IMR-90 (cell line): ENCODE data around the gene RP2. TPM values are rescaled to one million over a fixed set of nuclear protein-coding genes. Genes with fewer than 3 reads are reported as not detected.
A peak's percentile ranks its signal among the peaks of the same experiment; 100 is the strongest.

ENCODE experiments used
- ATAC-seq: fragments of 200-7000 bp; cut with Tn5 transposase; 2 replicates; pipeline ENCODE4 v1.9.1; 2020; ENCODE audit warnings: low read depth, mild to moderate bottlenecking, moderate library complexity
- BruUV-seq: library from RNA; stranded (reverse); fragments of 400-500 nt; replicated peaks from 2 replicates; lab custom pipeline; 2021; lab: Mats Ljungman, UMichigan
- CTCF ChIA-PET: fragments of 300-600 bp; formaldehyde crosslinking; extraction: SDS; loops from one replicate; lab custom pipeline; 2021; ENCODE audit warnings: antibody characterized with exemption; lab: Yijun Ruan, JAX
- POLR2A ChIA-PET: fragments of 300-600 bp; sonication (Branson Sonifier 250); formaldehyde crosslinking; loops from one replicate; lab custom pipeline; 2022; ENCODE audit warnings: antibody characterized with exemption; ENCODE audit not compliant: unreplicated experiment; lab: Charles Lee
- DNase-seq: peaks from one replicate; pipeline ENCODE4 v3.0.0; 2013
- H2AFZ ChIP-seq: replicated peaks from 2 replicates; pipeline ENCODE3; 2013; ENCODE audit warnings: low read length, mild to moderate bottlenecking; ENCODE audit not compliant: poor library complexity
- H2AK5ac ChIP-seq: 2 replicates; pipeline ENCODE4 v1.6.1; 2013; ENCODE audit warnings: low read depth, low read length, inconsistent platforms
- H2AK9ac ChIP-seq: replicated peaks from 2 replicates; pipeline ENCODE3; 2013; ENCODE audit warnings: mild to moderate bottlenecking, low read depth, low read length, moderate library complexity; ENCODE audit not compliant: poor library complexity
- H2BK120ac ChIP-seq: 2 replicates; pipeline ENCODE4 v1.6.1; 2013; ENCODE audit warnings: low read depth, low read length, inconsistent platforms
- H2BK15ac ChIP-seq: 3 replicates; pipeline ENCODE4 v1.6.1; 2013; ENCODE audit warnings: low read depth, low read length, inconsistent platforms
- H2BK20ac ChIP-seq: 2 replicates; pipeline ENCODE4 v1.6.1; 2013; ENCODE audit warnings: low read depth, mild to moderate bottlenecking, inconsistent platforms, low read length, moderate library complexity
- H2BK5ac ChIP-seq: 2 replicates; pipeline ENCODE4 v1.6.1; 2013; ENCODE audit warnings: mild to moderate bottlenecking, low read depth, low read length, inconsistent platforms; ENCODE audit not compliant: poor library complexity, severe bottlenecking
- H3K14ac ChIP-seq: replicated peaks from 2 replicates; pipeline ENCODE4 v1.6.1; 2013; ENCODE audit warnings: low read depth, low read length, inconsistent platforms
- H3K18ac ChIP-seq: 2 replicates; pipeline ENCODE4 v1.6.1; 2013; ENCODE audit warnings: low read depth, low read length, control low read depth
- H3K23ac ChIP-seq: 2 replicates; pipeline ENCODE4 v1.6.1; 2013; ENCODE audit warnings: low read depth, low read length, inconsistent platforms
- H3K27ac ChIP-seq: 2 replicates; pipeline ENCODE4 v1.5.1; 2013; ENCODE audit warnings: mild to moderate bottlenecking, control low read depth, low read length; ENCODE audit not compliant: insufficient read depth
- H3K27me3 ChIP-seq: 2 replicates; pipeline ENCODE4 v1.6.1; 2013; ENCODE audit warnings: low read length; ENCODE audit not compliant: control insufficient read depth, insufficient read depth
- H3K36me3 ChIP-seq: 2 replicates; pipeline ENCODE4 v1.6.1; 2013; ENCODE audit warnings: low read length, mixed read lengths; ENCODE audit not compliant: control insufficient read depth, insufficient read depth
- H3K4ac ChIP-seq: 2 replicates; pipeline ENCODE4 v1.6.1; 2013; ENCODE audit warnings: low read depth, low read length, inconsistent platforms
- H3K4me1 ChIP-seq: 2 replicates; pipeline ENCODE4 v1.6.1; 2013; ENCODE audit warnings: low read length, mixed read lengths; ENCODE audit not compliant: control insufficient read depth, insufficient read depth
- H3K4me2 ChIP-seq: 2 replicates; pipeline ENCODE4 v1.6.1; 2013; ENCODE audit warnings: low read depth, mild to moderate bottlenecking, control low read depth, low read length, moderate library complexity
- H3K4me3 ChIP-seq: 2 replicates; pipeline ENCODE4 v1.5.1; 2013; ENCODE audit warnings: low read depth, mild to moderate bottlenecking, control low read depth, low read length, moderate library complexity; ENCODE audit not compliant: insufficient read depth
- H3K56ac ChIP-seq: 2 replicates; pipeline ENCODE4 v1.6.1; 2013; ENCODE audit warnings: low read length, inconsistent platforms; ENCODE audit not compliant: insufficient read depth; ENCODE audit errors: extremely low read depth
- H3K79me1 ChIP-seq, 2 experiments: 2 replicates each; pipeline ENCODE4 v1.6.1; 2013; ENCODE audit warnings: low read length in 2 of 2, inconsistent platforms in 1 of 2, low read depth in 1 of 2
- H3K9ac ChIP-seq: 2 replicates; pipeline ENCODE4 v1.6.1; 2013; ENCODE audit warnings: low read depth, low read length, control low read depth
- H3K9me1 ChIP-seq: 2 replicates; pipeline ENCODE4 v1.6.1; 2013; ENCODE audit warnings: low read length, inconsistent platforms; ENCODE audit not compliant: insufficient read depth
- H3K9me3 ChIP-seq: 2 replicates; pipeline ENCODE4 v1.6.1; 2013; ENCODE audit warnings: low read length; ENCODE audit not compliant: control insufficient read depth, insufficient read depth
- H4K20me1 ChIP-seq: 2 replicates; pipeline ENCODE4 v1.6.1; 2013; ENCODE audit warnings: low read length, inconsistent platforms; ENCODE audit not compliant: insufficient read depth
- H4K5ac ChIP-seq: 2 replicates; pipeline ENCODE4 v1.6.1; 2013; ENCODE audit warnings: mild to moderate bottlenecking, low read depth, low read length, control low read depth
- H4K8ac ChIP-seq, 2 experiments: 2 replicates each; pipeline ENCODE4 v1.6.1; 2013; ENCODE audit warnings: low read depth in 2 of 2, low read length in 2 of 2, control low read depth in 1 of 2, inconsistent platforms in 1 of 2
- H4K91ac ChIP-seq: 2 replicates; pipeline ENCODE4 v1.6.1; 2013; ENCODE audit warnings: low read depth, low read length, inconsistent platforms; ENCODE audit not compliant: insufficient read depth
- BHLHE40 ChIP-seq: fragments of 150-350 bp; IDR thresholded peaks from 2 replicates; pipeline ENCODE4 v1.6.1; 2016; ENCODE audit warnings: mild to moderate bottlenecking, low read depth, low read length
- CEBPB ChIP-seq: IDR thresholded peaks from 2 replicates; pipeline ENCODE4 v1.6.1; 2012; ENCODE audit warnings: low read depth, low read length, improper control_type of control experiment
- CHD1 ChIP-seq: IDR thresholded peaks from 2 replicates; pipeline ENCODE4 v1.6.1; 2012; ENCODE audit warnings: low read depth, low read length, improper control_type of control experiment
- CTCF ChIP-seq: conservative IDR thresholded peaks from 2 replicates; pipeline ENCODE4 v1.5.1; 2012; ENCODE audit warnings: mild to moderate bottlenecking, low read depth, low read length, improper control_type of control experiment
- ELK1 ChIP-seq: fragments of 150-350 bp; IDR thresholded peaks from 2 replicates; pipeline ENCODE4 v1.6.1; 2016; ENCODE audit warnings: low read depth, mild to moderate bottlenecking, low read length, moderate library complexity, borderline replicate concordance
- FOS ChIP-seq: fragments of 150-350 bp; IDR thresholded peaks from 2 replicates; pipeline ENCODE4 v1.6.1; 2016; ENCODE audit warnings: low read depth, low read length
- MAFK ChIP-seq: IDR thresholded peaks from 2 replicates; pipeline ENCODE4 v1.6.1; 2012; ENCODE audit warnings: low read depth, low read length, improper control_type of control experiment
- MAZ ChIP-seq: IDR thresholded peaks from 2 replicates; pipeline ENCODE4 v1.6.1; 2012; ENCODE audit warnings: low read depth, mild to moderate bottlenecking, low read length, improper control_type of control experiment, moderate library complexity, borderline replicate concordance
- MXI1 ChIP-seq: IDR thresholded peaks from 2 replicates; pipeline ENCODE4 v1.6.1; 2012; ENCODE audit warnings: low read depth, mild to moderate bottlenecking, low read length, moderate library complexity, borderline replicate concordance
- NFE2L2 ChIP-seq: fragments of 150-350 bp; IDR thresholded peaks from 2 replicates; pipeline ENCODE4 v1.6.1; 2016; ENCODE audit warnings: low read depth, mild to moderate bottlenecking, low read length
- POLR2A ChIP-seq: IDR thresholded peaks from 2 replicates; pipeline ENCODE4 v1.6.1; 2012; ENCODE audit warnings: mild to moderate bottlenecking, low read depth, low read length
- RAD21 ChIP-seq: IDR thresholded peaks from 2 replicates; pipeline ENCODE4 v1.6.1; 2012; ENCODE audit warnings: low read length, improper control_type of control experiment
- RCOR1 ChIP-seq: IDR thresholded peaks from 2 replicates; pipeline ENCODE4 v1.6.1; 2012; ENCODE audit warnings: mild to moderate bottlenecking, low read length, improper control_type of control experiment; ENCODE audit not compliant: insufficient replicate concordance
- RFX5 ChIP-seq: IDR thresholded peaks from 2 replicates; pipeline ENCODE4 v1.8.0; 2012; ENCODE audit warnings: low read depth, mild to moderate bottlenecking, low read length, moderate library complexity
- SMC3 ChIP-seq: fragments of 150-350 bp; IDR thresholded peaks from 2 replicates; pipeline ENCODE4 v1.6.1; 2016; ENCODE audit warnings: low read depth, mild to moderate bottlenecking, antibody characterized with exemption, low read length, moderate library complexity
- USF2 ChIP-seq: fragments of 150-350 bp; IDR thresholded peaks from 2 replicates; pipeline ENCODE4 v1.6.1; 2017; ENCODE audit warnings: mild to moderate bottlenecking, antibody characterized with exemption, low read length, low read depth
- WGBS, 2 experiments: methylation state at CpG; one replicate each; pipeline versions ENCODE4 v1.1.5 to v1.1.7; 2013; ENCODE audit warnings: missing lambda C conversion rate in 2 of 2; ENCODE audit not compliant: insufficient read length in 1 of 2; ENCODE audit errors: extremely low coverage in 2 of 2; 5-methylcytosine and 5-hydroxymethylcytosine counted together
- dilution Hi-C: fragments of 300-500 bp; cut with HindIII; formaldehyde crosslinking; loops from one replicate; pipeline ENCODE4 v1.14.3; 2018; ENCODE audit warnings: low sequenced_read_pairs; ENCODE audit not compliant: unreplicated experiment
- in situ Hi-C: fragments of 300-500 bp; cut with MboI; formaldehyde crosslinking; loops from 3 replicates; pipeline ENCODE4 v1.14.3; 2019; ENCODE audit warnings: low sequenced_read_pairs, inconsistent platforms, mixed read lengths
- intact Hi-C: fragments of 100-400 bp; cut with micrococcal nuclease; formaldehyde crosslinking; loops from 2 replicates; pipeline ENCODE4 v1.10.0; 2022
- polyA plus RNA-seq, 3 experiments: library from polyadenylated mRNA; depleted of rRNA; stranded (reverse); fragments of >200 nt; gene quantifications; 2 replicates each; pipeline ENCODE4 v1.2.3, GENCODE V29; 2012; ENCODE audit warnings: low replicate concordance in 1 of 3
- total RNA-seq: library from RNA; depleted of rRNA; stranded (reverse); fragments of >200 nt; gene quantifications from 2 replicates; pipeline ENCODE4 v1.2.3, GENCODE V29; 2012

The RP2 gene
- total and polyA plus RNA-seq, 2 of the 4 experiments (the other 2 are of a cell fraction): 6.8 to 17.0 TPM

- Histone ChIP-seq H2AK9ac (no peak overlapping the region), H2BK15ac (no peak overlapping the region), H3K27me3 (peaks cover 6% of the 10 kb centered on the region), H4K20me1 (peaks cover 19% of the 10 kb centered on the region), H3K4me1 (no peaks in the 10 kb centered on the region), H3K23ac (0 out of 2 replicates have a peak overlapping the region, but pooled peaks have one; percentile 38), H3K18ac (no peak overlapping the region), H4K5ac (no peak overlapping the region), H3K79me1 (peaks cover 12 to 26% of the 10 kb centered on the region in 2 experiments; a peak in 3 of 4 replicates), H3K9ac (peak overlapping the region; percentile 27), H2BK20ac (no peak overlapping the region), H2AK5ac (no peak overlapping the region), H3K9me3 (no peaks in the 10 kb centered on the region), H3K27ac (no peak overlapping the region), H3K36me3 (no peaks in the 10 kb centered on the region), H4K91ac (no peak overlapping the region), H3K4me3 (peak overlapping the region; percentile 91), H4K8ac (peak overlapping the region in 1 of 2 experiments; percentile 3; a peak in 1 of 4 replicates), H3K56ac (no peak overlapping the region), H2AFZ (peak overlapping the region; percentile 72), H2BK120ac (no peak overlapping the region), H3K4me2 (peak overlapping the region; percentile 84), H3K14ac (no peak overlapping the region), H3K9me1 (no peaks in the 10 kb centered on the region), H2BK5ac (no peak overlapping the region), H3K4ac (no peak overlapping the region; the same call in 1 of the 2 replicates)
- intact Hi-C loops (loop anchor here (1.0 to 10.0 kb wide), 3 partner anchors 66 to 159 kb away; partner anchors contain the start of gene SLC9A7), dilution Hi-C loops (no loop called here), in situ Hi-C loops (no loop called here)
- WGBS, 2 experiments: no CpG with 5 or more reads among the region's 14 CpGs
- POLR2A ChIA-PET: no interaction called here
- ATAC-seq (no peak), DNase-seq (peak; percentile 29)
- CTCF ChIA-PET: interaction anchor here (0.8 to 1.1 kb wide), 2 partner anchors 9 to 118 kb away, joined by 3 read pairs; no protein-coding TSS in a partner anchor
- TF ChIP-seq POLR2A (no peak), RAD21 (no peak), ELK1 (no peak), USF2 (no peak), CTCF (no peak), CEBPB (no peak; the same call in 1 of the 2 replicates), NFE2L2 (no peak), RFX5 (no peak), RCOR1 (no peak), MAFK (no peak), CHD1 (no peak), MAZ (no peak), FOS (no peak), SMC3 (no peak), BHLHE40 (no peak), MXI1 (no peak)
- BruUV-seq: no TSS peak
Observed at GRCh38 chrX:46913667-46914066, 76.8 kb downstream of the RP2 start.
